ENCODE results near the gene SMYD5.
A peak's percentile ranks its signal among the peaks of the same experiment; 100 is the strongest.

The SMYD5 gene

DNA sequence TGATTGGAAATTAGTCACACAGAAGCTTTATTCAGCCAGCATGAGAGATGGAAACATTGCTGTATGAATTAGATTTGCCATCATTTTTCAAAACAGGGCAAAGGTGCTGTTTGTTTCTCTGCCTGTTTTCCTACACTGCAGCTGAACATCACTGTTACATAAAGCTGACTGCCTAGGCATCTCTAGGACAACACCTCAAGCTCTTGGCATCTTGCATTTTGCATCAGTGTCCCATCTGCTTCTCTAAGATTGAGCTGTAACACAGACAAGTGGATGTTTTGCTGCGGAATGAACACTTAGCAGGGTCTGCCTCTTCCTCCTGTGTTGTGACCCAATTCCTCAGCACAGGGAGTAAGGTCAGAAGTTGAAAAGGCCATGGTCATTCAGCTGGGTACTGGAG lies 24.9 kb downstream of the SMYD5 start:
- no peak for DNase-seq (ENCODE audit: low read depth in 2 of 2)

- peak in 1 of 2 experiments; percentile 14 for DNase-seq (ENCODE audit: low read depth in 2 of 2)
These were observed 25.7 kb downstream of the SMYD5 start for GRCh38 chr2:73239776-73240175.

DNA sequence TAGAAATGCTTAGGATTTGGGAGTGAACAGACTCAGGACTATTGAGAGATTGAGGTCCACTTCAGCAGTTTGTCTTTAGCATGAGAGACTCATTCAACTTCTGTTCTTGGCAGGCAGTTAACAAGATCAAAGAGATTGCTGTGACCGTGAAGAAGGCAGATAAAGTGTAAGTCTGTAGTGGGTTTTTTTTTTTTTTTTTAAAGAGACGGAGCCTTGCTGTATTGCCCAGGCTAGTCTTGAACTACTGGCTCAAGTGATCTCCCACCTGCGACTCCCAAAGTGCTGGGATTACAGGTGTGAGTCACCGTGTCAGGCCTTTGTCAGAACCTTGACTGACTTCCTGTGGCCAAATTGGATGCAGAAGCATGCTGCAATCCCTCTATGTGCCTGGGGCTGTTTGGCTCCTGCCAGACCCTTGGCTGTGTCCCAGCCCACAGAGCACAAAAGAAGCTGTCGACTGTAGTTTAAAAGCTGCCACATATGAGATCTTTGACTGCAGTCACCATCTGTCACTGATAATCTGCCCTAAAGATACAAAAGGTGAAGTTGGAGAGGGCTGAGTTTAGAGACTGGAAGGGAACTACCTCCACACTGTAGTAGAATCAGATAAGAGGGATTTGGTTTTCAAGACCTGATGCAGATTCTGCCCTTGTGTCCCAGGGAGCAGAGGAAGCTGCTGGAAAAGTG lies 30.0 kb downstream of the SMYD5 start:
- DNase-seq (ENCODE audit: low read depth in 2 of 2) = no peak

GRCh38 chr2:73244580-73244979 lies 30.5 kb downstream of the SMYD5 start:
- DNase-seq (ENCODE audit: low read depth in 2 of 2) = no peak

DNA sequence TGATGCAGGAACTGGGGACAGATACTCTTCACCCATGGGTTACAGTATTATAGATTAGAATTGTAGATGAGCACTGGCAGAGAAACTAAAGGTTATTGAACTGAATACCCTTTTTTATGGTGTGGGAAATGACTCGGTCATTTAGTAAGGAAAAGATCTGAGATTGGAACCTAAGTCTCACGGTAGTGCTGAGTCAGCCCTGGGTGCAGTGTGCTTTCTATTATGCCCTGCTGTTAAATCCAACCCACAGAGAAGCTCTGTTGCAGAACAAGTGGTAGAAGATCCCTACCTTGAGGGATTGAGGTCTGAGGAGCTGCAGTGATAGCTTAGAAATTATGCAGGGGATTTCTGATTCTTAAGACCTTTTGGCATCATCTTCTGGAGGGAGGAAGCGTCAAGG lies 32.8 kb downstream of the SMYD5 start:
- DNase-seq (ENCODE audit: low read depth in 2 of 2) = no peak

DNA sequence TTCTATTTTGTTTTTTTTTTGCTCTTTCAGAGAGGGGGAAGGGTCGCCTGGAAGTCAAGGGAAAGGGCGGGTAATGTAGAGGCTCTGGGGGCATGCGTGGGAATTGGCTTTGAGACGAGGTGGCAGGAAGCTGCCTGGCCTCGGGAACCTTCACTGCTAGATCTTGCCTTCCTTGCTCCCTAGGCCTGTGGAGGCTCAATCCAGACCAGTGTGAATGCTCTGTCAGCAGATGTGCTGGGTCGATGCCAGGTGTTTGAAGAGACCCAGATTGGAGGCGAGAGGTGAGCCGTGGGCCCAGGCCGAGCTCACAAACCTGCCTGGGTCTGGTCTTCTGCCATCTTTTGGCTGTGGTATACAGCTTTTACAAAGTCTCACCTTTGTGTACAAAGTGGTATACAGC lies 35.6 kb downstream of the SMYD5 start:
- DNase-seq (ENCODE audit: low read depth in 2 of 2) = no peak

DNA sequence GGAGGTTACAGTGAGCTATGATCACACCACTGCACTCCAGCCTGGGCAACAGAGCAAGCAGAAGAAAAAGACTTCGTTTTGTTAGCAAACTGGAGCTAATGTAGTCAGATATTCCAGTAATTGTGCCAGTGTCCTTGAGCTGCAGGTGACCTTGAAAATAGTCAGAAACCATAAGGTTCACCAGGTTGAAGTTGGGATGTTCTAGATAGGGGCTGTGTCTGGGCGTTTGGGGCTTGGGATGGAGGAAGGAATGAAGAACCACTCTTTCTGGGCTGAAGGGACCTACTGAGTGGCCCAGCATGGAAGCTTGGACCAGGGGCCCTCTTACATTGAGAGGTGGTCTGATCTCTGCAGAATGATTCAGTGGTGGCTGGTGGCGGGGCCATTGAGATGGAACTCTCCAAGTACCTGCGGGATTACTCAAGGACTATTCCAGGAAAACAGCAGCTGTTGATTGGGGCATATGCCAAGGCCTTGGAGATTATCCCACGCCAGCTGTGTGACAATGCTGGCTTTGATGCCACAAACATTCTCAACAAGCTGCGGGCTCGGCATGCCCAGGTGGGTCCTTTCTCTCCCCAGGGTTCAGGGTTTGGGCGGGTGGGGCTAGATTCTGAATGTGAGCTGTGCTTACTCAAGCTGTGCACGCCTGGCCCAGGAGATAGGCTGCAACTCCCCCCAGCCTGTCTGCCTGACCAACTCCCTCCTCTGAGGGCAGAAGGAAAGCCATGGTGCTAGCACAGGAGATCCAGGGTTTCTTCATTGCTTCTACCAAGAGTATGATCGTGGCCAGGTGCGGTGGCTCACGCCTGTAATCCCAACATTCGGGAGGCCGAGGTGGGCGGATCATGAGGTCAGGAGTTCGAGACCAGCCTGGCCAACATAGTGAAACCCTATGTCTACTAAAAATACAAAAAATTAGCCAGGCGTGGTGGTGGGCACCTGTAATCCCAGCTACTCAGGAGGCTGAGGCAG lies 37.1 kb downstream of the SMYD5 start:
- no peak for DNase-seq (ENCODE audit: low read depth in 2 of 2)

DNA sequence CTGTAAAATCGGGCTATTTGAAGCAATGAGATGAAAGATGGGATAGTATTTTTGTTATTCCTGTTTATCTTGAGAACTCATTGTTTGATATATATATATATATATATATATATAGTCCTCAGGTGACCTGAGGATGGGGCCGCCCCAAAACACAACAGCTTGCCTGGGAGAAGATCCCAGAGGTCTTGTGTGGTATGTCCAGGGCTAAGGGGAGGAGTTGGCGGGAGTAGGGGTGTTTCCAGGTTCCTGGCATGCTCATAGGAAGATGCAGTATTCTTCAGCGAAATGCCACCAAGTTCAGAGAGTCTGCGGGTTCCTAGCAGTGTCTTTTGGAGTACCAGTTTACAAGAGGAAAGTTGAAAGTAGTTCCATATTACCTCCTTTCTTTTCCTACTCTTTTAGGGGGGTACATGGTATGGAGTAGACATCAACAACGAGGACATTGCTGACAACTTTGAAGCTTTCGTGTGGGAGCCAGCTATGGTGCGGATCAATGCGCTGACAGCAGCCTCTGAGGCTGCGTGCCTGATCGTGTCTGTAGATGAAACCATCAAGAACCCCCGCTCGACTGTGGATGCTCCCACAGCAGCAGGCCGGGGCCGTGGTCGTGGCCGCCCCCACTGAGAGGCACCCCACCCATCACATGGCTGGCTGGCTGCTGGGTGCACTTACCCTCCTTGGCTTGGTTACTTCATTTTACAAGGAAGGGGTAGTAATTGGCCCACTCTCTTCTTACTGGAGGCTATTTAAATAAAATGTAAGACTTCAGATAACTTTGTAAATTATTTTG lies 38.4 kb downstream of the SMYD5 start:
- DNase-seq (ENCODE audit: low read depth in 2 of 2) = no peak

- no peak for DNase-seq (ENCODE audit: low read depth in 2 of 2)
These were observed 39.4 kb downstream of the SMYD5 start for GRCh38 chr2:73253400-73253799.

DNA sequence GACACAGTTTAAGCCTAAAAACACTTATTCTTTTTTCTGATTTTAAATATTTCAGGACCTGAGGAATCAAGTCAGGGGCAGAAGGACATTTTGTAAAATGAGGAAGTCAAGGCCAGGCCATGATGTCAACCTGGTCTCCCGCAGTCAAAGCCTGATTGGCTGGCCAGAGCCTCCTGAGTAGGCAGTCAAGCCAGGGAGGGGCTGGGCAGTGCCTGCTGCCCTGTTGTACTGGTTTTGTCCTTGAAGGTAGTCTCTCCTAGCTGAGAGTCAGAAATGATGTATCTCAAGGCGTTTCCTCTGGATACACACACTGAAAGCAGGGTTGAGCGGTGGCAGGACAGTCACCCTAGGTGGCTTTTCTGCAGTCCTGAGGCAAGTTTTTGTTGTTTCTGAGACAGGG lies 39.9 kb downstream of the SMYD5 start:
- no peak for DNase-seq (ENCODE audit: low read depth in 2 of 2)

GRCh38 chr2:73254343-73255006 lies 40.4 kb downstream of the SMYD5 start:
- no peak for DNase-seq (ENCODE audit: low read depth in 2 of 2)

- DNase-seq (ENCODE audit: low read depth in 2 of 2) = no peak
These were observed 41.1 kb downstream of the SMYD5 start for GRCh38 chr2:73255007-73255644.

DNA sequence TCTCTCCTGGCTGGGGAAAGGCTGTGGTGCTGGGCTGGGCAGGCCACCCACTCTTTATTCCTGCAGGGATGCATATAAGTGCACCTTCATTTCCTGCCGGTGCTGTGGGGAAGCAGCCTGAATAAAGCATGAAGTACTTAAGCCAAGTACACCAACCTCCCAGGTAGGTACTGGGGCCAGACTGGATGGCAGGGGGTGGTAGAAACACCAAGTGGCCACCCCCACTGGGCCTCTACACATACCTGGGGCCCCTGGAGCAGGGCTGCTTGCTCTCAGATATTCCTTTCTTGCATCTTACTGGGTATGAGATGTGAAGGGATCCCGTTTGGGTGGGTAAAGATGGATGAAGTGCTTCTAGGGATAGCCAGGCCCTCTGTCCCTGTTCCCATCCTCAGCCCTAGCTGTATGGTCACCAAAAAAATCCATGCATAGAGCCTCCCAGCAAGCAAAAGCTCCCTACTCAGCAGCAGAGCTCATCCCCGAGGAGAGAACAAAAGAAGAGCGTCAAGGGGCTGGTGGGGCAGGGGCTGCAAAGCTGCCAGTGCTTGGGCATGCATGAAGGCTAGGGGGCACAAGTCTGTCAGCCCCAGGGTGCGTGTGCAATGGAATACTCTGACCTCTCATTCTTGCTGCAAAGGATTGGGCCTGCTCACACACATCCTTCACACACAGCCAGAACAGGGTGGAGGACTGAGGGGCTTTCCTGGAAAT lies 42.0 kb downstream of the SMYD5 start:
- DNase-seq (ENCODE audit: low read depth in 2 of 2) = no peak

DNA sequence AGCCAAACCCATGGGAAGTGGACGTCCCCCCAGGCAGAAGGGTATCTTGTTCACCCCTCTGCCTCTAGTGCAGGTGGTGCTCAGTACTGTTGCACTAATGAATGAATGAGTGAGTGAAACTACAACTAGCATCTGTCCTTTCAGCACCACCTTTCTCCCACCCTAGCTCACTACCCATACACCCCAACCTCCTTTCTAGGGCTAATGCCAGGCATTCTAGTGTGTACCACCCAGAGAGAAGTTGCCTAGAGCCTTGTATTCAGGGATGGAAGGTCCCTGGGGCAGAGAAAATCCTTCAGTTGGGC lies 42.5 kb downstream of the SMYD5 start:
- DNase-seq (ENCODE audit: low read depth in 2 of 2) = no peak

GRCh38 chr2:73257021-73257420 lies 43.0 kb downstream of the SMYD5 start:
- DNase-seq (ENCODE audit: low read depth in 2 of 2) = no peak

- no peak for DNase-seq (ENCODE audit: low read depth in 2 of 2)
These were observed 43.5 kb downstream of the SMYD5 start for GRCh38 chr2:73257425-73258125.

- no peak for DNase-seq (ENCODE audit: low read depth in 2 of 2)
These were observed 44.3 kb downstream of the SMYD5 start for GRCh38 chr2:73258186-73258912.

DNA sequence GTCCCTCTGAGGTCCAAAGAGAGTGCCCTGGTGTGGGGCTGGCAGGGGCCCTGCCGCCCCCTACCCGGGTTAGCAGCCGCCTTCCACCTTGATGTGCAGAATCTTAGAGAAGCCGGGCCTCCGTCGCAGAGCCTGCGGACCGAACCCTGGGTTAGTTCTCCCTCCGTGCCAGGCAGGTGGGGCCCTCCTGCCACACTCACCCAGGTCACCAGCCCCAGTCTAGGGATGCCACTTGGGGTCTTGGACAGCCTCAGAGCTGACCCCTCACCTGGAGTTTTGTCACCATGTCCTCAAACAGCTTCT lies 44.8 kb downstream of the SMYD5 start:
- DNase-seq (ENCODE audit: low read depth in 2 of 2) = no peak

- no peak for DNase-seq (ENCODE audit: low read depth in 2 of 2)
These were observed 45.2 kb downstream of the SMYD5 start for GRCh38 chr2:73259276-73259675.
